Measurements from ENCODE around the gene SLC27A5. TPM values are rescaled to one million over a fixed set of nuclear protein-coding genes. Genes with fewer than 3 reads are reported as not detected.

SLC27A5 gene
- total and polyA plus RNA-seq, 9 of the 15 experiments (the other 6 are each of a cell fraction or from before 2014, with no cell fraction given) = 42.2 to 318 (median 64.7) TPM

DNA sequence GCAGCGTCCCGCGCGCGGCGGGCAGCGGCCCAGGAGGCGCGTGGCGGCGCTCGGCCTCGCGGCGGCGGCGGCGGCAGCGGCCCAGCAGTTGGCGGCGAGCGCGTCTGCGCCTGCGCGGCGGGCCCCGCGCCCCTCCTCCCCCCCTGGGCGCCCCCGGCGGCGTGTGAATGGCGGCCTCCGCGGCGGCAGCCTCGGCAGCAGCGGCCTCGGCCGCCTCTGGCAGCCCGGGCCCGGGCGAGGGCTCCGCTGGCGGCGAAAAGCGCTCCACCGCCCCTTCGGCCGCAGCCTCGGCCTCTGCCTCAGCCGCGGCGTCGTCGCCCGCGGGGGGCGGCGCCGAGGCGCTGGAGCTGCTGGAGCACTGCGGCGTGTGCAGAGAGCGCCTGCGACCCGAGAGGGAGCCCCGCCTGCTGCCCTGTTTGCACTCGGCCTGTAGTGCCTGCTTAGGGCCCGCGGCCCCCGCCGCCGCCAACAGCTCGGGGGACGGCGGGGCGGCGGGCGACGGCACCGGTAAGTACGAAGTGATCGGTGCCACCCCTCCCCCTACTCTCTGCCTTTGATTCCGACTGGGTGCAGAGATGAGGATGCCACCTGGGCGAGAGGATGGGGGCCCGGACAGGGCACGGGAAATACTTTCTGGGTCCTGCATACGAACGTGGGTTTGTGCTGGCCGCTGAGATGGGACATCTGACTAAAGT lies 32.9 kb upstream of the SLC27A5 start (continued):
- TF ChIP-seq ZNF57 (CRISPR knock-in tag; IDR thresholded peaks at IDR 0.05) (no peak), HMG20A (CRISPR knock-in tag; conservative IDR thresholded peaks at IDR 0.05) (no peak), ZBTB1 (CRISPR knock-in tag; IDR thresholded peaks at IDR 0.05; ENCODE audit: borderline replicate concordance, low read depth) (no peak; the same call in 1 of the 2 replicates), CEBPG (CRISPR knock-in tag; IDR thresholded peaks at IDR 0.05) (no peak), CEBPG (tag; conservative IDR thresholded peaks at IDR 0.05 in 1 of 2, IDR thresholded peaks at IDR 0.05 in 1 of 2) (no peak)
- TF ChIP-seq, protein P1, sequence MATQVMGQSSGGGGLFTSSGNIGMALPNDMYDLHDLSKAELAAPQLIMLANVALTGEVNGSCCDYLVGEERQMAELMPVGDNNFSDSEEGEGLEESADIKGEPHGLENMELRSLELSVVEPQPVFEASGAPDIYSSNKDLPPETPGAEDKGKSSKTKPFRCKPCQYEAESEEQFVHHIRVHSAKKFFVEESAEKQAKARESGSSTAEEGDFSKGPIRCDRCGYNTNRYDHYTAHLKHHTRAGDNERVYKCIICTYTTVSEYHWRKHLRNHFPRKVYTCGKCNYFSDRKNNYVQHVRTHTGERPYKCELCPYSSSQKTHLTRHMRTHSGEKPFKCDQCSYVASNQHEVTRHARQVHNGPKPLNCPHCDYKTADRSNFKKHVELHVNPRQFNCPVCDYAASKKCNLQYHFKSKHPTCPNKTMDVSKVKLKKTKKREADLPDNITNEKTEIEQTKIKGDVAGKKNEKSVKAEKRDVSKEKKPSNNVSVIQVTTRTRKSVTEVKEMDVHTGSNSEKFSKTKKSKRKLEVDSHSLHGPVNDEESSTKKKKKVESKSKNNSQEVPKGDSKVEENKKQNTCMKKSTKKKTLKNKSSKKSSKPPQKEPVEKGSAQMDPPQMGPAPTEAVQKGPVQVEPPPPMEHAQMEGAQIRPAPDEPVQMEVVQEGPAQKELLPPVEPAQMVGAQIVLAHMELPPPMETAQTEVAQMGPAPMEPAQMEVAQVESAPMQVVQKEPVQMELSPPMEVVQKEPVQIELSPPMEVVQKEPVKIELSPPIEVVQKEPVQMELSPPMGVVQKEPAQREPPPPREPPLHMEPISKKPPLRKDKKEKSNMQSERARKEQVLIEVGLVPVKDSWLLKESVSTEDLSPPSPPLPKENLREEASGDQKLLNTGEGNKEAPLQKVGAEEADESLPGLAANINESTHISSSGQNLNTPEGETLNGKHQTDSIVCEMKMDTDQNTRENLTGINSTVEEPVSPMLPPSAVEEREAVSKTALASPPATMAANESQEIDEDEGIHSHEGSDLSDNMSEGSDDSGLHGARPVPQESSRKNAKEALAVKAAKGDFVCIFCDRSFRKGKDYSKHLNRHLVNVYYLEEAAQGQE (IDR thresholded peaks at IDR 0.05; ENCODE audit: borderline replicate concordance) = no peak
- TF ChIP-seq, protein P1 (CRISPR knock-in tag; IDR thresholded peaks at IDR 0.05; ENCODE audit: low read depth) = no peak
- TF ChIP-seq, protein P2, sequence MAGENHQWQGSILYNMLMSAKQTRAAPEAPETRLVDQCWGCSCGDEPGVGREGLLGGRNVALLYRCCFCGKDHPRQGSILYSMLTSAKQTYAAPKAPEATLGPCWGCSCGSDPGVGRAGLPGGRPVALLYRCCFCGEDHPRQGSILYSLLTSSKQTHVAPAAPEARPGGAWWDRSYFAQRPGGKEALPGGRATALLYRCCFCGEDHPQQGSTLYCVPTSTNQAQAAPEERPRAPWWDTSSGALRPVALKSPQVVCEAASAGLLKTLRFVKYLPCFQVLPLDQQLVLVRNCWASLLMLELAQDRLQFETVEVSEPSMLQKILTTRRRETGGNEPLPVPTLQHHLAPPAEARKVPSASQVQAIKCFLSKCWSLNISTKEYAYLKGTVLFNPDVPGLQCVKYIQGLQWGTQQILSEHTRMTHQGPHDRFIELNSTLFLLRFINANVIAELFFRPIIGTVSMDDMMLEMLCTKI (IDR thresholded peaks at IDR 0.05; ENCODE audit: partially characterized antibody) = no peak
- TF ChIP-seq, protein P3, sequence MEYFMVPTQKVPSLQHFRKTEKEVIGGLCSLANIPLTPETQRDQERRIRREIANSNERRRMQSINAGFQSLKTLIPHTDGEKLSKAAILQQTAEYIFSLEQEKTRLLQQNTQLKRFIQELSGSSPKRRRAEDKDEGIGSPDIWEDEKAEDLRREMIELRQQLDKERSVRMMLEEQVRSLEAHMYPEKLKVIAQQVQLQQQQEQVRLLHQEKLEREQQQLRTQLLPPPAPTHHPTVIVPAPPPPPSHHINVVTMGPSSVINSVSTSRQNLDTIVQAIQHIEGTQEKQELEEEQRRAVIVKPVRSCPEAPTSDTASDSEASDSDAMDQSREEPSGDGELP (CRISPR knock-in tag; IDR thresholded peaks at IDR 0.05; ENCODE audit: borderline replicate concordance) = no peak; the same call in 1 of the 2 replicates
- TF ChIP-seq, protein P4, sequence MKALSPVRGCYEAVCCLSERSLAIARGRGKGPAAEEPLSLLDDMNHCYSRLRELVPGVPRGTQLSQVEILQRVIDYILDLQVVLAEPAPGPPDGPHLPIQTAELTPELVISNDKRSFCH (CRISPR knock-in tag; IDR thresholded peaks at IDR 0.05) = no peak
- TF ChIP-seq, protein P4 (tag; IDR thresholded peaks at IDR 0.05) = no peak

Measured in K562 (cell line).